ENCODE data around the gene TMEM255B. TPM values are rescaled to one million over a fixed set of nuclear protein-coding genes. Genes with fewer than 3 reads are reported as not detected.

TMEM255B gene
- total RNA-seq, 2 experiments from 2014 or later = 1.0 to 1.2 TPM

DNA sequence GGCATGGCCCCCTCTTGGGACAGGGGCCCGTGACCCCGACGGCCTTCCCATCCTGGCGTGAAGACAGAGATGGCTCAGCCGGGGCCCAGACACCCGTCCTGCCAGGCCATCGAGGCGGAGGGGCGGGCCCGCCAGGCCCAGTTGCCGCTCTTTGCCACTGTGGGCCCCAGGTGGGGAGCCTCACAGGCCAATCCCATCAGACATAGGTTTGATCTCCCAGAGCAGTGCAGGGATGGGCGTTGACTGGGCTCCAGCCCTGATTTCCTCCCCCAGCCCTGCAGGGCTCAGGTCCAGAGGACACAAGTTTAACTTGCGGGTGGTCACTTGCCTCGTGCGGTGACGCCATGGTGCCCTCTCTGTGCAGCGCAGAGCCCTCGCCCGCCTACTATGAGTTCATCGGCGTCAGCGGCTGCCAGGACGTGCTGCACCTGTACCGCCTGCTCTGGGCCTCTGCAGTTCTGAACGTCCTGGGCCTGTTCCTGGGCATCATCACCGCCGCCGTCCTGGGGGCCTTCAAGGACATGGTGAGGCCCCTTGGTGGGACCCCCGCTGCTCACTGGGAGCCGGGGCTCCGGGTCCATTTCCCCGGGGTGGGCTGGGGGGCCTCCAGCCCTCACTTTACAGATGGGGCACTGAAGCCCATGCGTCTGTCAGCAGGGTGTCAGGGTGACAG is 42.4 kb downstream of the TMEM255B start:
- Histone ChIP-seq H3K9me3 (ENCODE audit: control insufficient read depth in 1 of 2, insufficient read depth in 1 of 2, low read length in 2 of 2) (peaks cover 0 to 11% of the 10 kb centered on the region in 2 experiments), H3K36me3 (ENCODE audit: insufficient read depth, low read length) (no peaks in the 10 kb centered on the region), H3K4me3 (ENCODE audit: low read length) (no peak overlapping the region), H3K27me3 (ENCODE audit: control insufficient read depth in 1 of 2, insufficient read depth in 2 of 2, low read length in 2 of 2) (no peaks in the 10 kb centered on the region), H3K4me1 (ENCODE audit: insufficient read depth, low read length) (no peaks in the 10 kb centered on the region), H3K27ac (ENCODE audit: low read depth in 1 of 2, low read length in 2 of 2) (no peak overlapping the region)
- CTCF ChIA-PET = no interaction called here
- ATAC-seq (ENCODE audit: poor library complexity) (no peak), DNase-seq (no peak)
- POLR2A ChIA-PET = no interaction called here
- intact Hi-C loops (cut with DNase I, micrococcal nuclease) = no loop called here
- no peaks in the 10 kb centered on the region for H3K9me3 Mint-ChIP-seq
- H3K4me3 Mint-ChIP-seq = no peak overlapping the region
- no peak overlapping the region for H3K27ac Mint-ChIP-seq
- no peaks in the 10 kb centered on the region for H3K4me1 Mint-ChIP-seq (ENCODE audit: low read depth)
- H3K27me3 Mint-ChIP-seq = no peaks in the 10 kb centered on the region
- TF ChIP-seq, protein P1, sequence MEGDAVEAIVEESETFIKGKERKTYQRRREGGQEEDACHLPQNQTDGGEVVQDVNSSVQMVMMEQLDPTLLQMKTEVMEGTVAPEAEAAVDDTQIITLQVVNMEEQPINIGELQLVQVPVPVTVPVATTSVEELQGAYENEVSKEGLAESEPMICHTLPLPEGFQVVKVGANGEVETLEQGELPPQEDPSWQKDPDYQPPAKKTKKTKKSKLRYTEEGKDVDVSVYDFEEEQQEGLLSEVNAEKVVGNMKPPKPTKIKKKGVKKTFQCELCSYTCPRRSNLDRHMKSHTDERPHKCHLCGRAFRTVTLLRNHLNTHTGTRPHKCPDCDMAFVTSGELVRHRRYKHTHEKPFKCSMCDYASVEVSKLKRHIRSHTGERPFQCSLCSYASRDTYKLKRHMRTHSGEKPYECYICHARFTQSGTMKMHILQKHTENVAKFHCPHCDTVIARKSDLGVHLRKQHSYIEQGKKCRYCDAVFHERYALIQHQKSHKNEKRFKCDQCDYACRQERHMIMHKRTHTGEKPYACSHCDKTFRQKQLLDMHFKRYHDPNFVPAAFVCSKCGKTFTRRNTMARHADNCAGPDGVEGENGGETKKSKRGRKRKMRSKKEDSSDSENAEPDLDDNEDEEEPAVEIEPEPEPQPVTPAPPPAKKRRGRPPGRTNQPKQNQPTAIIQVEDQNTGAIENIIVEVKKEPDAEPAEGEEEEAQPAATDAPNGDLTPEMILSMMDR (IDR thresholded peaks at IDR 0.05) = no peak
- no peaks in the 10 kb centered on the region for H3K36me3 Mint-ChIP-seq (ENCODE audit: low read depth)

DNA sequence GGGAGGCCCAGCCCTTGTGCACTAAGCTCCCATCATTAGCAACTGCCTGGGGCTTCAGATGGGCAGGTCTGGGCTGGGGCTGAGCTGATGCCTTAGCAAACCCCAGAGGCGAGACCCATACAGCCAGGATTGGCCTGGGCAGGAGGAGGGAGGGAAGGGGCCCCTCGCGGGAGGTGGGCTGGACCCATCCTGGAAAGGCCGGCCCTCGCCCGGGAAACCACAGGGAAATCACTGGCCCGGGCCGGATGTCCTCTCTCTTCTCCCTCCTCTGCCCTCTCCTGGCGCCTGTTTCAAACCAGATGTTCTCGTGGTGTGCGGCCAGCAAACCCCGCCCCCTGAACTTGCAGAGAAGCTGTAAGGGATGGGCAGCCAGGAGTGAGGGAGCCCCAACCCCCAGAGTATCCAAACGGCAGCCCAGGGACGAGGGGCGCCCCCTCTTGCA is 43.1 kb downstream of the TMEM255B start:
- no peak overlapping the region for H3K27ac ChIP-seq (ENCODE audit: low read depth in 1 of 2, low read length in 2 of 2)
- ATAC-seq (ENCODE audit: poor library complexity) (no peak), DNase-seq (no peak)
- H3K27me3 ChIP-seq (ENCODE audit: control insufficient read depth in 1 of 2, insufficient read depth in 2 of 2, low read length in 2 of 2) = no peaks in the 10 kb centered on the region
- CTCF ChIA-PET = no interaction called here
- H3K4me1 ChIP-seq (ENCODE audit: insufficient read depth, low read length) = no peaks in the 10 kb centered on the region
- H3K36me3 ChIP-seq (ENCODE audit: insufficient read depth, low read length) = no peaks in the 10 kb centered on the region
- POLR2A ChIA-PET = no interaction called here
- Mint-ChIP-seq H3K27me3 (no peaks in the 10 kb centered on the region), H3K9me3 (no peaks in the 10 kb centered on the region), H3K36me3 (ENCODE audit: low read depth) (no peaks in the 10 kb centered on the region), H3K27ac (no peak overlapping the region), H3K4me1 (ENCODE audit: low read depth) (no peaks in the 10 kb centered on the region), H3K4me3 (no peak overlapping the region)
- H3K9me3 ChIP-seq (ENCODE audit: control insufficient read depth in 1 of 2, insufficient read depth in 1 of 2, low read length in 2 of 2) = peaks cover 0 to 10% of the 10 kb centered on the region in 2 experiments
- TF ChIP-seq, protein P1 (IDR thresholded peaks at IDR 0.05) = no peak
- intact Hi-C loops (cut with DNase I, micrococcal nuclease) = no loop called here
- H3K4me3 ChIP-seq (ENCODE audit: low read length) = no peak overlapping the region

DNA sequence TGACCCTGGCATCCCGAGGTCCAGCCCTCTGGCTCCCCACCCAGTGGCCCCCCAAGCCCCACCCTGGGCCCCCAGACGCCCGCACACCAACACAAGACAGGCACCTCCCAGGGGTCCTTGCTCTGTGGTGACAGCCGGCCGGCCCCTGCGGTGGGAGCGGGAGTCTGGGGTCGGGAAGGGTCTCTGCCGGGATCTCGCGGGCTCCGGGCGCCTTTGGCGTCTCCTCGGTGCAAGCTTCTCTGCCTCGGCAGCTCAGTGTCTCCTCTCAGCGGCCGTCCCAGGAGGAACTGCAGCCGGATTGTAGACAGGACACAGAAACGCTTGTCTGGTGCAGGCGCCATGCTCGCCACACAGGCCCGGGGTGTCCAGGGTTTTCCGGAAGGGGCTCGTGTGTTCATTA is 43.7 kb downstream of the TMEM255B start:
- no peak for DNase-seq
- intact Hi-C loops (cut with DNase I, micrococcal nuclease) = no loop called here
- no peak overlapping the region for H3K27ac ChIP-seq (ENCODE audit: low read depth in 1 of 2, low read length in 2 of 2)
- Mint-ChIP-seq H3K36me3 (ENCODE audit: low read depth) (no peaks in the 10 kb centered on the region), H3K27me3 (no peaks in the 10 kb centered on the region), H3K27ac (no peak overlapping the region), H3K4me3 (no peak overlapping the region), H3K4me1 (ENCODE audit: low read depth) (no peaks in the 10 kb centered on the region), H3K9me3 (no peaks in the 10 kb centered on the region)
- TF ChIP-seq, protein P1 (IDR thresholded peaks at IDR 0.05) = no peak
- ChIA-PET POLR2A (no interaction called here), CTCF (no interaction called here)
- no peaks in the 10 kb centered on the region for H3K36me3 ChIP-seq (ENCODE audit: insufficient read depth, low read length)
- no peaks in the 10 kb centered on the region for H3K27me3 ChIP-seq (ENCODE audit: control insufficient read depth in 1 of 2, insufficient read depth in 2 of 2, low read length in 2 of 2)
- H3K9me3 ChIP-seq (ENCODE audit: control insufficient read depth in 1 of 2, insufficient read depth in 1 of 2, low read length in 2 of 2) = peaks cover 0 to 17% of the 10 kb centered on the region in 2 experiments
- H3K4me1 ChIP-seq (ENCODE audit: insufficient read depth, low read length) = no peaks in the 10 kb centered on the region
- no peak for ATAC-seq (ENCODE audit: poor library complexity)
- no peak overlapping the region for H3K4me3 ChIP-seq (ENCODE audit: low read length)

All from CD4-positive, alpha-beta T cell (primary cell).